Ectodermal cell (in vitro differentiated cells): ENCODE data around the gene SDK1.

ENCODE experiments used
- H3K27ac ChIP-seq: 2 replicates; pipeline ENCODE4 v1.7.0; 2013; ENCODE audit warnings: mild to moderate bottlenecking, low read depth, low read length; ENCODE audit not compliant: insufficient read depth, poor library complexity, severe bottlenecking
- H3K27me3 ChIP-seq: 2 replicates; pipeline ENCODE4 v1.7.0; 2013; ENCODE audit warnings: mild to moderate bottlenecking, low read length; ENCODE audit not compliant: insufficient read depth, control insufficient read depth, poor library complexity, severe bottlenecking
- H3K36me3 ChIP-seq: one replicate; pipeline ENCODE4 v1.7.0; 2013; ENCODE audit warnings: low read length; ENCODE audit not compliant: control insufficient read depth, insufficient read depth
- H3K4me1 ChIP-seq: one replicate; pipeline ENCODE4 v1.7.0; 2013; ENCODE audit warnings: low read length; ENCODE audit not compliant: control insufficient read depth, insufficient read depth
- H3K4me3 ChIP-seq: 2 replicates; pipeline ENCODE4 v1.7.0; 2013; ENCODE audit warnings: low read depth, low read length, control low read depth; ENCODE audit not compliant: insufficient read depth
- H3K9me3 ChIP-seq: 2 replicates; pipeline ENCODE4 v1.7.0; 2013; ENCODE audit warnings: mild to moderate bottlenecking, low read length, moderate library complexity; ENCODE audit not compliant: control insufficient read depth
- WGBS, 2 experiments: methylation state at CpG; one replicate each; pipeline ENCODE4 v1.1.7; 2013; ENCODE audit warnings: missing lambda C conversion rate in 2 of 2; 5-methylcytosine and 5-hydroxymethylcytosine counted together

Gene SDK1

DNA sequence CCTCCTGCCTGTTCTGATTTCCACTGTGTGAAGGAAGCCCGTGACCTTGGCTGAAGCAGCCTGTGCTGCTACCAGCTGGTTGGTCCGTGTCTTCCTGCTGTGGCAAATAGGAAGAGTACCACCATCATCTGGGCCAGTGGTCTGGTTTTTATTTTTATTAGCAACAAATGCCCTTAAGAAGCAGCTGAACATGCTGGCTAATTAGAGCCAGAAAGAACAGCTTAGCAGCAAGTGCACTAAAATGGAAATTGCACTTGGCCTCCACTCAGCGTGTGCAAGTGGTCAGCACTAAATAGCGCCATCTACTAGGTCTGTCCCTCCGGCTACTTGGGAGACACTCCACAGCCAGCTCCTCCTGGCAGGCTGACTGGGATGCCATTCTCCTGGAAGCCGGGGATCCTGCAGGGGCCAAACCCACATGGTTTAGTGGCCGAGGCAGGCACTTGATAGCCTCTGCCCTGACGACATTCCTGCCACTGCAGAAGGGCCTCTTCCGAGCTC is 690.7 kb downstream of the SDK1 start:
- Histone ChIP-seq H3K27me3 (no peaks in the 10 kb centered on the region), H3K27ac (no peak overlapping the region), H3K4me3 (no peak overlapping the region), H3K9me3 (no peaks in the 10 kb centered on the region), H3K36me3 (no peaks in the 10 kb centered on the region), H3K4me1 (no peaks in the 10 kb centered on the region)
- WGBS, 2 experiments = 90 to 91% methylated on average over 9 of the region's 9 CpGs

DNA sequence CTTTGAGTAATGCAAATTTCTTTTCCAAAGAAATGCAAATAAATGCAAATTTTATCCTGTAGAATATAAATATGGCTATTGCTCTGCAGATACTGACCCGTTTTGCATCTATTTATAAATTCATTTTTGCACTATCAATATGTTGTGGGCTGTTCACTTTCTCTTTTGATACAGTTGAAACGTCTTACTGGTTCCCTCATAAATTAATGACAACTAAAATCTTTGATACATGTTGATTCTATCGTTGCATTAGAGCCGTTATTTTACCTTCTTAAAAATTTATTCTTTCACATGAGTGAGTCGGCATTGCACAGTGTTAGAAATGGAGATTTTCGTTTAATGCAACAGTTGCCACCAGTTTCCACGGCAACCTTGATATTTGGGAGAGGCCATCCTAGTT is 691.8 kb downstream of the SDK1 start:
- no peak overlapping the region for H3K4me3 ChIP-seq
- H3K36me3 ChIP-seq = no peaks in the 10 kb centered on the region
- 91 to 93% methylated on average over 6 to 7 of the region's 7 CpGs for WGBS, 2 experiments
- no peaks in the 10 kb centered on the region for H3K27me3 ChIP-seq
- no peak overlapping the region for H3K27ac ChIP-seq
- H3K9me3 ChIP-seq = no peaks in the 10 kb centered on the region
- no peaks in the 10 kb centered on the region for H3K4me1 ChIP-seq

DNA sequence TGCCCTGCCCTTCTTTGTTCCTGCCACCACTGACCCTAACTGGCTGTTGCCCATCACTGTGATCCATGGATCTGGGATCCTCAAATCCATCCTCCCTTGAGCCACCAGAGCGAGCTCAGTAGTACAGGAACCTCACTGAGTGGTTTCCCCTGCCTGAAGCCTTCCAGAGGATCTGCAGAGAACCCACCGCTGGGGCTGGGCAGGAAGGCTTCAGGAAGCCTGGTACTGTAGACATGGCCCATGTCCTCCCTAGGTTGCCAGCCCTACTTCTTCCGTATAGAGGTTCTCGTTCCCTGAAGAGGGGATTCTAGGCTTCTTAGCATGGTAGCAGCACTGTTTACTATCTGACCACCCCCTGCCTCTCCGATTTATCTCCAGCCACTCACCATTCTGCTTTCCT is 693.7 kb downstream of the SDK1 start:
- Histone ChIP-seq H3K4me1 (no peaks in the 10 kb centered on the region), H3K27me3 (no peaks in the 10 kb centered on the region), H3K4me3 (no peak overlapping the region), H3K36me3 (no peaks in the 10 kb centered on the region), H3K9me3 (no peaks in the 10 kb centered on the region), H3K27ac (no peak overlapping the region)
- WGBS, 2 experiments = 94 to 95% methylated on average over 5 of the region's 5 CpGs

DNA sequence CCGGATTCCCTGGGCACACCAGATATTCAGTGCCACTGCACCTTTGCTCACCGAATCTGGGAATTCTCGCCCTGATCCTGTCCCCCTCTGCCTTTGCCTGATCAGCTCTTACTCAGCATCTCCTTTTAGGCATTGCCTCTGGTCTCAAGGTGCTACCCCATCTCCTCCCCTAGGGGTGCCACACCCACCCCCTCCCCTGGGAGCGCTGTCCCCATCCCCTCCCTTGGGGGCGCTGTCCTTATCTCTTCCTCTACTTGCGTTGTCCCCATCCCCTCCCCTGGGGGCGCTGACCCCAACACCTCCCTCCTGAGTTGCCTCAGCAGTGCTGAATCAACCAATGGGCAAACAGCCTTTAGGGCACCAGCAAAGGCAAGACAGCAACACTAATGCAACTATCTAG is 694.1 kb downstream of the SDK1 start:
- WGBS, 2 experiments = 76 to 77% methylated on average over 7 of the region's 7 CpGs

DNA sequence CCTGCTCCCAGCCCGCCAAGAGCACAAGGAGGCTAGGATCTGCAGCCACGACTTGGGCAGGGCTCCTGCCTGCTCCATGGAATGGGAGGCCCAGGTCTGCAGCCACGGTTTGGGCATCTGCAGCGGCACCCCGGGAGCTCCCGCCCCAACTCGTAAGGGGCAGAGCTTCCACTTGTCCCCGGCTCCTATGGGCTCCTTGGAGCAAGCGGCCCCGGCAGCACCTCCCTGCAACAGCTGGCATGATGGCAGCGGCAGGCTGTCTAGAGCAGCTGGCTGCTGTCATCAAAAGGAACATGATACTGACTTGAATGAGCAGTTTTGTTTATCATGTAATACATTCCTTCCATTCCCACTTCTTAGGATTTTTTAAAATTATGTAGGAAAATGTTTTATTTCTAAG is 697.0 kb downstream of the SDK1 start:
- Histone ChIP-seq H3K4me3 (no peak overlapping the region), H3K4me1 (no peaks in the 10 kb centered on the region), H3K27ac (no peak overlapping the region), H3K9me3 (no peaks in the 10 kb centered on the region), H3K36me3 (no peaks in the 10 kb centered on the region), H3K27me3 (no peaks in the 10 kb centered on the region)
- WGBS, 2 experiments = 89 to 92% methylated on average over 11 of the region's 11 CpGs

More for the DNA sequence above, 694.1 kb downstream of the SDK1 start:
- no peaks in the 10 kb centered on the region for H3K36me3 ChIP-seq
- H3K27me3 ChIP-seq = no peaks in the 10 kb centered on the region
- no peak overlapping the region for H3K27ac ChIP-seq
- H3K4me1 ChIP-seq = no peaks in the 10 kb centered on the region
- no peaks in the 10 kb centered on the region for H3K9me3 ChIP-seq
- H3K4me3 ChIP-seq = no peak overlapping the region

DNA sequence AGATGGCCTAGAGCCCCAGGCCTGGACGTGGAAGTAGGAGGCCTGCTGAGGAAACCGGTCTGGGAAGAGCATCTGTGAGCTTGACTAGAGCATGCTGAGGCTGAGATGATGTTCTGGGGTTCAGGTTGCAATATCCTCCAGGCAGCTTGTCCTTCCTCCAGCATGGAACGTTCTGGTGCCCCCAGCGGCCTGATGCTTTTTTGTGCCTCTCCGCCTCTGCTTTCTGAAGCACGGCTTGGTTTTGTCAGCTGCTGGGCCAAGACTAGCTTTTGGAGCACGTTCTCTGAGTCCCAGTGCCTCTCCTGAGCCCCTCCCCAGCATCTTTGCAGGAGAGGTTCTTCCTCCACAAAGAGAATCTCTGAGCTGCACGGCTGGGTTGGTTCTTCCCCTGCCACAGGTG is 699.1 kb downstream of the SDK1 start:
- Histone ChIP-seq H3K4me3 (no peak overlapping the region), H3K27ac (no peak overlapping the region), H3K27me3 (no peaks in the 10 kb centered on the region), H3K36me3 (no peaks in the 10 kb centered on the region), H3K4me1 (no peaks in the 10 kb centered on the region), H3K9me3 (no peaks in the 10 kb centered on the region)
- WGBS, 2 experiments = 85 to 87% methylated on average over 8 of the region's 8 CpGs

DNA sequence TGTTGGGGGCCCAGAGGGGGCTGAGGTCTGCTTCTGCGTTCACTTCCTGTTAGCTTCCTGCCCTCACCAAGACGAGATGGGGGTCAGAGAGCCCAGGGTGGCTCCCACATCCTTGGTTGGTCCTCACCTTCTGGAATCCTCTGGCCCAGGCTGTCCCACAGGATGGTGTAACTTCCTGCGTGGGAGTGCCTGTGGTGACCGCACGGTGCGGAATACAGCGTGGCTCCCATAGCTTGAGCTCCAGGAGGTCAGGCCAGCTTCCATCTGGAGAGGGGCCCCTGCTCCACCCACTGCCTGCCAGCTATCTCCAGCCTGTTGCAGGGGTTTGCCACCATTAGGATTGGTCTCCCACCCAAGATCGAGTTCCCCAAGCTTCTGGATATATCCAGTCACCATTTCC is 699.9 kb downstream of the SDK1 start:
- Histone ChIP-seq H3K27me3 (no peaks in the 10 kb centered on the region), H3K4me3 (no peak overlapping the region), H3K4me1 (no peaks in the 10 kb centered on the region), H3K9me3 (no peaks in the 10 kb centered on the region), H3K36me3 (no peaks in the 10 kb centered on the region), H3K27ac (no peak overlapping the region)
- WGBS, 2 experiments = 95% methylated on average over 8 of the region's 8 CpGs

DNA sequence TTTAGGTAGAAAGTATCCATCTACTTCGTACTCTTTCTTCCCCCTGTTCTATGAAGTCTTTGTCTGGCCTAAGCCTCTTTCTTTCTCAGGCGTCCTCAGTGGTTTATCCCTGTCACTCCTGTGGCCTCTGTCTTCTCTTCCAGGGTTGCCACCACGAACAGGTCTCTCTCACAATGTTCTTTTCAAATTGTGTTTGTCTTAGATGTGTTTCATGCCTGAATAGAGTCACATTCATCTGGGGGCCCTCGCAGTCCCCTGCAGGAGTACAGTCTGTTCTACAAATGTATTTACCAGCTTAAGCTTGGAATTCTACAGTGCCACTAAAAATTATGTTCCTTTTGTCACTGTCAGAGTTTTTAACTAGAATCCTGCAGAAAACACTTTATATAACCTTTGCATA is 700.7 kb downstream of the SDK1 start:
- WGBS, 2 experiments = 67 to 73% methylated on average over 4 of the region's 4 CpGs
- Histone ChIP-seq H3K27me3 (no peaks in the 10 kb centered on the region), H3K9me3 (no peaks in the 10 kb centered on the region), H3K36me3 (no peaks in the 10 kb centered on the region), H3K4me3 (no peak overlapping the region), H3K27ac (no peak overlapping the region), H3K4me1 (peaks cover 7% of the 10 kb centered on the region)

DNA sequence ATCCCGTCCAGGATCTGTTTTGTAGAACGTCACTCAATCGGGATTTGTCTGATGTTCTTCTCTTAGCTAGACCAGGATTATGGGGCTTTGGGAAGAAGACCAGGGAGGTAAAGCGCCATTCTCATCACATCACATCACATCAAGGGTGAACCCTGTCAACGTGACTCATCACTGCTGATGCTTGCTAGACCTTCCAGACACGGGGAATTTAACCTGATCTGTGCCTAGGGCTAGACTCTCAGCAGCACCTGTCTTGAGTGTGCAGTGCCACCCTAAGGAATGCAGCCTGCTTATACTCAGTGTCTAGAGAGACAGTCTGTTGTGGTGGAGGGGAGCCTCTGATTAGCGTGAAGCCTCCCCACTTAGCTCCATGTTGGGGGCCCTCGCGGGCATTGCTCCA is 702.5 kb downstream of the SDK1 start:
- no peak overlapping the region for H3K27ac ChIP-seq
- no peaks in the 10 kb centered on the region for H3K9me3 ChIP-seq
- H3K36me3 ChIP-seq = no peaks in the 10 kb centered on the region
- 91 to 92% methylated on average over 9 of the region's 9 CpGs for WGBS, 2 experiments
- no peaks in the 10 kb centered on the region for H3K27me3 ChIP-seq
- peaks cover 9% of the 10 kb centered on the region for H3K4me1 ChIP-seq
- no peak overlapping the region for H3K4me3 ChIP-seq

DNA sequence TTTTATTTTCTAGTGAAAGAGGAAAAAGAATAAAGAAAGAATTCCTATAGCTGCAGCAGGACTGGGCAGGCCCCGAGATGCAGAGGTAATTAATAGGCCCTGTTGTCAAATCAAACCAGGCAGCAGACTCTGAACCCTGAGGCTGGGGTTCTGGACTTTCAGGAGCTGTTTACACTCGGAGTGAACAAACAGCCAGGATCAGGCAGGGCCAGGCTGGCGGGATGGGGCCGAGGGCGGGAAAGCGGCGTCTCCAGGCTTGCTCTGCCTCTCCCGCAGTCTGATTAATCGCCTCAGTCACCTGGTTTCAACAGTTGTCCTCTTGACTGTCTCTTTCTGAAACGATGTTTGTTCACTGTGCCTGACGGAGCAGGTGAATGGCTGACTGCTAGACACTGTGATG is 705.6 kb downstream of the SDK1 start:
- 80 to 81% methylated on average over 11 of the region's 11 CpGs for WGBS, 2 experiments
- H3K4me1 ChIP-seq = peaks cover 9% of the 10 kb centered on the region

More for the DNA sequence above, 705.6 kb downstream of the SDK1 start:
- no peaks in the 10 kb centered on the region for H3K36me3 ChIP-seq
- no peaks in the 10 kb centered on the region for H3K9me3 ChIP-seq
- H3K27ac ChIP-seq = no peak overlapping the region
- no peak overlapping the region for H3K4me3 ChIP-seq
- H3K27me3 ChIP-seq = no peaks in the 10 kb centered on the region
